Transverse colon (tissue), 4 donors: ENCODE data around the gene GPR153. TPM values are rescaled to one million over a fixed set of nuclear protein-coding genes. Genes with fewer than 3 reads are reported as not detected.

Experiments used
- DNase-seq: peaks from one replicate; pipeline ENCODE4 v3.0.0-alpha.2; 2019
- H3K27ac ChIP-seq, 4 donors: fragments of 200-600 bp; sonication (generic); 2 replicates each; pipeline ENCODE4 v1.5.1; 2016 to 2018; ENCODE audit warnings: inconsistent platforms in 4 of 4
- H3K27me3 ChIP-seq: fragments of 200-600 bp; sonication (generic); 2 replicates; pipeline ENCODE4 v1.5.1; 2017; ENCODE audit warnings: inconsistent platforms
- H3K36me3 ChIP-seq, 4 donors: fragments of 200-600 bp; sonication (generic); 2 replicates each; pipeline ENCODE4 v1.5.1; 2017 to 2019; ENCODE audit warnings: inconsistent platforms in 4 of 4
- H3K4me1 ChIP-seq, 4 donors: fragments of 200-600 bp; sonication (generic); 2 replicates each; pipeline ENCODE4 v1.5.1; 2017 to 2020; ENCODE audit warnings: inconsistent platforms in 4 of 4
- H3K4me3 ChIP-seq, 4 donors: fragments of 200-600 bp; sonication (generic); 1 replicate in 1 of 4; 2 replicates in 3 of 4; pipeline versions ENCODE4 v1.5.1 to v1.6.1; 2017 to 2019; ENCODE audit warnings: inconsistent platforms in 4 of 4
- H3K9me3 ChIP-seq, 2 donors: fragments of 200-600 bp; sonication (generic); 2 replicates each; pipeline ENCODE4 v1.5.1; 2017 to 2019; ENCODE audit warnings: inconsistent platforms in 2 of 2
- CTCF ChIP-seq, 5 experiments: fragments of 200-600 bp in 3 of 5; fragments of 450-650 bp in 2 of 5; sonication (generic) in 3 of 5; IDR thresholded peaks; 1 replicate in 2 of 5; 2 replicates in 3 of 5; pipeline ENCODE4 v1.5.1; 2016 to 2017; ENCODE audit warnings: antibody characterized with exemption in 5 of 5, inconsistent platforms in 3 of 5, mild to moderate bottlenecking in 2 of 5, moderate library complexity in 1 of 5
- EP300 ChIP-seq: sonication (generic); formaldehyde crosslinking; IDR thresholded peaks from one replicate; pipeline ENCODE4 v1.6.1; 2017; ENCODE audit warnings: antibody characterized with exemption, low read depth
- POLR2A ChIP-seq: fragments of 450-650 bp; IDR thresholded peaks from one replicate; pipeline ENCODE4 v1.6.1; 2016; ENCODE audit warnings: antibody characterized with exemption, mild to moderate bottlenecking, moderate library complexity
- POLR2AphosphoS5 ChIP-seq, 3 donors: sonication (generic); formaldehyde crosslinking; IDR thresholded peaks; one replicate each; pipeline ENCODE4 v1.6.1; 2016; ENCODE audit warnings: antibody characterized with exemption in 3 of 3
- WGBS, 2 donors: methylation state at CpG; one replicate each; pipeline ENCODE4 v1.1.5; 2018; ENCODE audit warnings: low coverage in 1 of 2; 5-methylcytosine and 5-hydroxymethylcytosine counted together
- in situ Hi-C, 4 donors: fragments of 200-750 bp; cut with MboI; loops; one replicate each; pipeline versions ENCODE4 v1.15.0 to v1.15.1; 2017; ENCODE audit warnings: low sequenced_read_pairs in 3 of 4, low pct_ligation_motif_present in 1 of 4, low pct_unique_long_range_greater_than_20kb in 1 of 4
- intact Hi-C: fragments of 100-400 bp; cut with DNase I; formaldehyde crosslinking; loops from one replicate; pipeline ENCODE4 v1.15.1; 2023; ENCODE audit warnings: low total_unique reads
- total RNA-seq, 4 donors: library from RNA; depleted of rRNA; stranded (reverse); fragments of >200 nt; gene quantifications; one replicate each; pipeline ENCODE4 v1.1.0, GENCODE V29; 2016

Gene GPR153
- total RNA-seq, 4 donors from 2014 or later, result 15.6 to 38.2 (median 27.8) TPM

DNA sequence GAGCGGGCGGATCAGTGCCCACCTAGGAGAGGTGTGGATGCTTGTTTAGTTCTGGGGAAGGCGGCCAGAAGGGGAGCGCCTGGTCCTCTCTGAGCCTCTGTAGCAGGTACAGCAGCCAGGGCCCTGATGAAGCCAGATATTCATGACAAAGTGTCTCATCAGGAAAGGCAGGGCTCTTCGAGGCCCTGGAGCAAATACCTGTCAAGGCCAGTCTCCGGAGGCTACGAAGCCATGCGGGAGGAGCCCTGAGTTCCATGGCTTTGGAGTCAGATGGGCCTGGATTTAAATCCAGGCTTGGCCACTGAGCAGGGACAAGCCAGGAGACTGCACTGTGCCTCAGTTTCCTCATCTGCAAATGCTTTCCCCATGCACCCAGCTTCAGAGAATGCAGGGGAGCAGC lies 25.4 kb upstream of the GPR153 start:
- in situ Hi-C loops (no loop called here), intact Hi-C loops (no loop called here)
- H3K4me3 ChIP-seq, result no peak overlapping the region
- H3K27ac ChIP-seq, result no peak overlapping the region
- H3K4me1 ChIP-seq, result peaks cover 0 to 16% (median 8%) of the 10 kb centered on the region in 4 donors
- TF ChIP-seq POLR2A, result no peak
- TF ChIP-seq POLR2AphosphoS5 (IDR thresholded peaks at IDR 0.05), result no peak
- no peak for TF ChIP-seq CTCF (IDR thresholded peaks at IDR 0.05)
- no peak for TF ChIP-seq EP300
- no peaks in the 10 kb centered on the region for H3K36me3 ChIP-seq
- H3K27me3 ChIP-seq, result no peaks in the 10 kb centered on the region
- H3K9me3 ChIP-seq, result no peaks in the 10 kb centered on the region
- 99% methylated on average over 8 of the region's 8 CpGs; no CpG with 5 or more reads in 1 of the 2 donors for WGBS, 2 donors
- no peak for DNase-seq

- Histone ChIP-seq H3K27me3 (no peaks in the 10 kb centered on the region), H3K4me3 (no peak overlapping the region), H3K27ac (no peak overlapping the region), H3K9me3 (no peaks in the 10 kb centered on the region), H3K36me3 (no peaks in the 10 kb centered on the region), H3K4me1 (peaks cover 0 to 16% (median 10%) of the 10 kb centered on the region in 4 donors)
- in situ Hi-C loops, result no loop called here
- intact Hi-C loops, result no loop called here
- DNase-seq, result no peak
- 92% methylated on average over 10 of the region's 11 CpGs; no CpG with 5 or more reads in 1 of the 2 donors for WGBS, 2 donors
- no peak for TF ChIP-seq CTCF (IDR thresholded peaks at IDR 0.05)
- TF ChIP-seq POLR2AphosphoS5 (IDR thresholded peaks at IDR 0.05), result no peak
- no peak for TF ChIP-seq POLR2A
- no peak for TF ChIP-seq EP300
These were observed 24.4 kb upstream of the GPR153 start for GRCh38 chr1:6285336-6285735.

GRCh38 chr1:6282577-6283270 lies 21.8 kb upstream of the GPR153 start:
- Histone ChIP-seq H3K4me1 (peaks cover 0 to 13% (median 9%) of the 10 kb centered on the region in 4 donors), H3K9me3 (no peaks in the 10 kb centered on the region), H3K36me3 (no peaks in the 10 kb centered on the region), H3K27me3 (no peaks in the 10 kb centered on the region), H3K27ac (peak overlapping the region in 2 of 4 donors; percentile 43 to 65), H3K4me3 (no peak overlapping the region)
- in situ Hi-C loops, result no loop called here
- 93% methylated on average over 17 of the region's 17 CpGs; no CpG with 5 or more reads in 1 of the 2 donors for WGBS, 2 donors
- no peak for TF ChIP-seq POLR2AphosphoS5 (IDR thresholded peaks at IDR 0.05)
- DNase-seq, result no peak
- intact Hi-C loops, result no loop called here

- in situ Hi-C loops (no loop called here), intact Hi-C loops (no loop called here)
- H3K4me1 ChIP-seq, result peaks cover 2 to 17% (median 12%) of the 10 kb centered on the region in 4 donors
- H3K4me3 ChIP-seq, result no peak overlapping the region
- H3K27me3 ChIP-seq, result no peaks in the 10 kb centered on the region
- no peaks in the 10 kb centered on the region for H3K9me3 ChIP-seq
- DNase-seq, result peak; percentile 79
- no peak for TF ChIP-seq CTCF (IDR thresholded peaks at IDR 0.05)
- TF ChIP-seq POLR2A, result no peak
- no peak for TF ChIP-seq EP300
- TF ChIP-seq POLR2AphosphoS5 (IDR thresholded peaks at IDR 0.05), result no peak
- WGBS, 2 donors, result 66% methylated on average over 19 of the region's 19 CpGs; no CpG with 5 or more reads in 1 of the 2 donors
- H3K27ac ChIP-seq, result peak overlapping the region; percentile 34 to 69 (median 46)
- no peaks in the 10 kb centered on the region for H3K36me3 ChIP-seq
These were observed 20.9 kb upstream of the GPR153 start for GRCh38 chr1:6281511-6282402.
